ENCODE measurements around the gene CFD.
A peak's percentile ranks its signal among the peaks of the same experiment; 100 is the strongest.

CFD gene

GRCh38 chr19:892243-892893, 32.9 kb downstream of the CFD start:
- no peak for DNase-seq

DNA sequence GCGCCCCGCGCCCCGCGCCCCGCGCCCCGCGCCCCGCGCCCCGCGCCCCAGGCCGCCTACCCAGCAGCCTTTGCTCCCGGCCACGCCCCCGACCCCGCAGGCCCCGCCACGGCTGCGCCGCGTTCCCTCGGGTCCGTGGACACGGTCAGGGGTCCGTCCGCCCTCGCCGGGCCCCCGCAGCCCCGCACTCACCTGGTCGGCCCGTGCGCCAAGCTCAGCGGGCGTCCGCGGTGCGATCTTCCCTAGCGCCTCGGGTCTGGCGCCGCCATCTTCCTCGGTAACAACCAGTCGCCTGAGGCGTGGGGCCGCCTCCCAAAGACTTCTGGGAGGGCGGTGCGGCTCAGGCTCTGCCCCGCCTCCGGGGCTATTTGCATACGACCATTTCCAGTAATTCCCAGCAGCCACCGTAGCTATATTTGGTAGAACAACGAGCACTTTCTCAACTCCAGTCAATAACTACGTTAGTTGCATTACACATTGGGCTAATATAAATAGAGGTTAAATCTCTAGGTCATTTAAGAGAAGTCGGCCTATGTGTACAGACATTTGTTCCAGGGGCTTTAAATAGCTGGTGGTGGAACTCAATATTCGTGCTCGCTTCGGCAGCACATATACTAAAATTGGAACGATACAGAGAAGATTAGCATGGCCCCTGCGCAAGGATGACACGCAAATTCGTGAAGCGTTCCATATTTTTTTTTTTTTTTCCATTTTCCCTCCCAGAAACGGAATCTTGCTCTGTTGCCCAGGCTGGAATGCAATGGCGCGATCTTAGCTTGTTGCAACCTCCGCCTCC, 33.6 kb downstream of the CFD start, which contains the start of the genes MED16 and RNU6-9:
Gene MED16, minus strand, starts transcription at position 294 of the 796 bp plus-strand sequence. CDS start 2,056 bp downstream, outside the sequence.
Gene RNU6-9, plus strand, starts transcription at position 591 of the 796 bp plus-strand sequence.
- DNase-seq: peak; percentile 85

DNA sequence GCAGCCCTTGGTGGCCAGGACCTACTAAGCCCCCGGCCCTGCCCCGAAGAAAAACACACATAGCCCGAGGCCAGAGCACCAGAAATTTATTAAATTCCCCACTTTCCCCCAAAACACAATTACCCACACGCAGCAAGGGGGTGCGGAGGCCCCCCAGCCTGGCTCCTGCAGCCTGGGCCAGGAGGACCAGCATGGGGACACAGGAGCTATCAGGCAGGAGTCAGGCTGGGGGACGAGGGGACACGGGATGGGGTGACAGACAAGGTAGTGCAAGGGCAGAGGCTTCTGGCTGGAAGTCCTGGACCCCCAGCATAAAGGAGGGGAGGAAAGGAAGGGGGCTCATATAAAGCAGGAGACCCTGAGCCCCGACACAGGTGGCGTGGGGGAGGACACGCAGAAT, 37.0 kb downstream of the CFD start:
- DNase-seq: no peak

DNA sequence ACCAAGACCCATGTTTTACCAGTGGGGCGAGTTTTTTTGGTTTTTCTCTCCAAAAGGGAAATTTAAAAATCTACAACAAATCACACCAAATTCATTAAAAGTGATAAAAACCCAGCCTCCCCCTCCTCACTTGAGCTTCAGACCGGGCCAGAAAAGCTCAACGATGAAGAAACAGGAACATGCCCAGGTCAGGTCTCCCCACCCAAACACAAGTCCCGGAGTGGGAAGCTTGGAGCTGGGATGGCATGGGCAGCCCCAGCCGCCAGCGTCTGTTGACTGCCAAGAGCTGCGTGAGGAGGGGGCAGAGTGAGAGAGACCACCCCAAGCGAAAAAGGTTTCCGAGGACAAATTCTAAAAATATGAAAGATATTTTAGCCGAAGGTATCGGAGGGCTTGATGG, 37.5 kb downstream of the CFD start:
- DNase-seq: no peak

- DNase-seq: no peak
Measured at GRCh38 chr19:897442-898039, 38.1 kb downstream of the CFD start.

GRCh38 chr19:898663-899062, 39.2 kb downstream of the CFD start:
- no peak for DNase-seq

DNA sequence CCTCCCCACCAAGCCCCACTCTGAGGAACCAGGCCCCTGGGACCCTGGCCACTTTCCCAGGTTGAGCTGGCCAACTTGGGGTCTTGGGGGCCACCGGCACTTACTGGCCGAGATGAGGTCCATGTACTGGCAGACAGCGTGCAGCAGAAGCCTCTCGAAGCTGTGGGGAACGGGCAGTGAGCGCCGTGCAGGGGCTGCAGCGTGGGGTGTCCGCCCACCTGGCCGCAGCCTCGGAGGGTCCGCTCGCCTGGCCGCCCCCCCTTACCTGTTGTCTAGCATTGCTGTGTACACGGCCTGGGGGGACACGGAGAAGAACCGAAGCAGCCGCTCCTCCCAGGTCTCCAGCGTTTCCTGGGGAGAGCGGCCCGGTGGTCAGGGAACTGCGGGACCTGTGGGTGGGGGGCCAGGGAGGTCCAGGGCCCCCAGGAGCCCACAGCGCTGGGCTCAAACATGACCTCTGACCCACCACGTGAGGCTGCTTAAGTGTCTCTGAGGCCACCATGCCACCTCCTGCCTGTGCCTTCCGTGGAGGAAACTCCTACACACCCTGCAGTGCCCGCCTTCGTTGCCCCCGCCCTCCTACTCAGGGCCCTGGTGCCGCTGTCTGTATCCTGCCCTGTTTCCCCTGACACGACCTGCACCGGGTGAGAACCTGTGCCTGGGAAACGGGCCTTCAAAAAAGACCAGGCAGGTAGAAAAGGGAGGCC, 40.0 kb downstream of the CFD start:
- no peak for DNase-seq

DNA sequence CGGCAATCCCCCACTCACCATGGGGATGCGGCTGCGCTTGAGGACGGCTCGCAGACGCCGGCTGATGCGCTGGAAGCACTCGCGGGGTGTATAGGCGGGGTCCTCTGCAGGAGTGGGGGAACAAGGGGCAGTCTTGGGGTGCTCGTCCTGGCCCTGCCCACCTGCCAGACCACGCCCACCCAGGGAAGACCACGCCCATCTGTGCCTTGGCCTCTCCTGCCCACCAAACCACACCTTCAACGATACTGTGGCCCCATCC, 40.5 kb downstream of the CFD start:
- DNase-seq: no peak

- no peak for DNase-seq
Measured at GRCh38 chr19:900302-901111, 41.0 kb downstream of the CFD start.

DNA sequence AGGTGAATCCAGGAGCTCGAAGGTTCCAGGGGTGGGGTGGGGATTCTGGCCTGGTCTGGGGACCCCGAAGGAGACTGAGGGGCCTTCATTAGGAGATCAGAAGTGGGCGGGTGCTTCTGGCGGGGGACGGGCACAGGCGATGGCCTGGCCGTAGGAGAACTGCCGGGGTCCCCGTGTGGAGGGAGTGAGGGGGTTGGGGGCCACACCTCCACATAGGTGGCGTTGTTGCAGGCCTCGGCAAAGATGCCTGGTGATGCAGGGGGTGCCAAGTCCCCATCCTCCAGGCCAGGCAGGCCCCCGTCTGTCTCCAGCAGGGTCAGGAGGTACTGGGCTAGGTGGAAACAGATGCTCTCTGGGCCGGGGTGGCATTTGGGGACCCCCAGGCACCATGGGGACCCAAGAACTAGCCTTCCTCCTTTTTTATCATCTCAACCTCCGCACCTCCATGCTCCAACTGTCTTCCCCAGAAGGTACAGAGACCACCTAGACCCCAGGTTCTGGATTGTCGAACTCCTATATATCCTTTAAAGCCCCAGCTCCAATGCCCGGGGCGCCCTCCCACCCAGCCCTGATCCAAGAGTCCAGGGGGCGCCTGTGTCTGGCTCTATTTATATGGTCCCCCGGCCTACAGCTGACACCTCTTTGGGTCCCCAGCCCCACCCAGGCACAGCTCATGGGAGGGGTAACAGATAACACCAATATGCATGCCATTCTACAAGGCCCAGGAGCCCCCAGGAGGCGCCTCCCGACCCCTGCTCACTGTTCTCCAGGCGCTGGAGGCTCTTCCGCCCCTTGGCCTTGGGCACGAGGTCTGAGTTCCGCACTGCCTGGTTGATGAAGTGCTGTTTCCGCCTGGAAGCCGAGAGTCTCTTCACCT, 42.0 kb downstream of the CFD start:
- no peak for DNase-seq

DNA sequence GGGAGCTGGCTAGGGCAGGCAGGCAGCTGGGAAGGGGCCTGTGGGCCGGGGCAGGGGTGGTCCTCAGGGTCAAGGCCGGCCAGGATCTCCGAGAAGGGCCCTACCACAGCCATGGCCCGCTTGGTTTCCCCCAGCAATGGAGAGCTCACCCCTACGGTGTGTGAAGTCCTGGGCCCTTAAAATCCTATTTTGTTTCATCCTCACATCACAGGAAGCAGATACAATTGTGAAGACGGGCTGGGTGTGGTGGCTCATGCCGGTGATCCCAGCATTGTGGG, 42.6 kb downstream of the CFD start:
- DNase-seq: no peak

GRCh38 chr19:902446-903226, 43.2 kb downstream of the CFD start:
- DNase-seq: no peak

DNA sequence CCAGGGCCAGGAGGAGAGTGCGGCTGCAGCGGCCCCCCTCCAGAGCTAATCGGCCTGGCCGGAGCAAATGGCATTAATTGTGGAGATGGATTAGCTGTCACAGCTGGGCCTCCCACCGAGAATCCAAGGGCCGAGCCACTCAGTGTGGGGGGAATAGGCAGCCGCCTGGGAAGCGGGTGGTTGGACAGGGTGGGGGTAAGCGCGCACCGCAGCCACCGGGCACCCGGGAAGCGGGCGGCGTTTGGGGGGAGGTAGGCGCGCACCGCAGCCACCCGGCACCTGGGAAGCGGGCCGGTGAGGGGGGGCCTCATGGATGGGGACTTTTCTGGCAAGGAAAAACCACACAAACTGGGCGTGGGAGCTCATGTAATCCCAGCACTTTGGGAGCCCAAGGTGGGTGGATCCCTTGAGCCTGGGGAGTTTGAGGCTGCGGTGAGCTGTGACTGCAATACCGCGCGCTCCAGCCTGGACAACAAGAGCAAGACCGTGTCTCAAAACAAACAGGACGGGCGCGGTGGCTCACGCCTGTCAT, 43.9 kb downstream of the CFD start:
- no peak for DNase-seq

DNA sequence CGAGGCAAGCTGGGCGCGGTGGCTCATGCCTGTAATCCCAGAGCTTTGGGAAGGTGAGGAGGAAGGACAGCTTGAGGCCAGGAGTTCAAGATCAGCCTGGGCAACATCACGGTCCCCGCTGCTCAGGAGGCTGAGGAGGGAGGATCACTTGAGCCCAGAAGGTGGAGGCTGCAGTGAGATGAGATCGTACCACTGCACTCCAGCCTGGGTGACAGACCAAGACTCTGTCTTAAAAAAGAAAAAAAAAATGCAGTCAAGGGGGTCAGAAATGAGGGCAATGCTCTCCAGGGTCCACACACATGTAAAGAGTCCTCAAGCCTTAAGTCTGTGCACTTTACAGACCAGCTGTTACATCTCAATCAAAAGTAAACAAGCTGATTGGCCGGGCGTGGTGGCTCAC, 45.1 kb downstream of the CFD start:
- DNase-seq: no peak

GRCh38 chr19:906480-906879, 47.0 kb downstream of the CFD start:
- DNase-seq: no peak

DNA sequence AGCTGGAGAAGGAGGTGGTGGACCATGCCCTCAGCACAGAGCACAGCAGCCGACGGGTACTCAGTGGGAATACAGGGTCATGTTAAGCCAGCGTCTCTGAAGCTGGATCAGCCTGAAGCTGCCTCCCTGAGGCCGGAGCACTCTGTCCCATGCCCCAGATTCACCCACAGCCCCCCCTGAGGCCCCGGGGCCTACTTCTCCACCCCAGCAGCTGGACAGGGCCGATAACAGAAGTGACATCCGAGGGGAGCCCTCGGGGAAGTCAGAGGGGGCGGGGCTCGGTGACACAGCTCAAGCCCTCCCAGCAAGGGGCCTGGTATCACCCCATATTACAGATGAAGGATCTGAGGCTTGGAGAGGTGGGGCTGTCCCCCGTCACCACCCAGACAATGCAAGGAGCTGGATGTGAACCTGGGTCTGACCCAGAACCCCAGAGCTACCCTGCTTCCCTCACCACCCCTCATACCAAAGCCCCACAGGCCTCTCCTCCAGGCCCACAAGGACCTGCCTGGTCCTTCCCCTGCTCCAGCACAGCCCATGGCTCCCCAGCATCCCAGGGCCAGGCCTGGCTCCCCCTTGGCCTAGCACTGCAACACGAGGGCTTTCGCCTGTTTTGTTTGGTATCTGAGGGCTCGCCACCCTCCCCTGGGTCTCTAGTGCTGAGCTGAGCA, 47.9 kb downstream of the CFD start:
- DNase-seq: peak; percentile 51

DNA sequence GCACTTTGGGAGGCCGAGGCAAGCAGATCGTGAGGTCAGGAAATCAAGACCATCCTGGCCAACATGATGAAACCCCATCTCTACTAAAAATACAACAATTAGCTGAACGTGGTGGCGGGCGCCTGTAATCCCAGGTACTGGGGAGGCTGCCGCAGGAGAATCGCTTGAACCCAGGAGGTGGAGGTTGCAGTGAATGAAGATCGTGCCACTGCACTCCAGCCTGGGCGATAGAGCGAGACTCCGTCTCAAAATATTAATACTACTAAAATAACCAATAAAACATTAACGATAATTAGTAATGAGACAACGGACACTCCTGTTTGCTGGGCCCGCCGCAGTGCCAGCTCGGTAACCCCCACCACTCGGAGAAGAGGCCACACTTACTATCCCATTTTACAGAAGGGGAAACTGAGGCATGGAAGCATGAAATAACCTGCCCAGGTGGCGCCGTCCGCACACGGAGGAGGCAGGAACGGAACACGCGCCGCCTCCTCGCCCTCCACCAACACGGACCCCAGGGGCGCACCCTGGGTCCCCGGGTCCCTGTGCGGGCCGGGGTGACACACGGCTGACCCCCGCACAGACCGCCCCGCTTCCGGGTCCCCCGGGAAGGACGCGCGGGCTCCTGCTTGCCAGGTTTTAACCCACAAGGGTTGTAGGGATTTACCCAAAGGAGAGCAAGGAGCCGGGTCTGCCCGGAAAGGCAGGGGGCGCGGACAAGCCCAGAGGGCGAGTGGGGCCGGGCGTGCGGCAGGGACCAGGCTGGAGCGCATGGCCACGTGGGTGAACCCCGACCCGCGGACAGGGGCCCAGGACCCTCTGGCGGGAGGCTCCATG, 52.0 kb downstream of the CFD start:
- DNase-seq: no peak

DNA sequence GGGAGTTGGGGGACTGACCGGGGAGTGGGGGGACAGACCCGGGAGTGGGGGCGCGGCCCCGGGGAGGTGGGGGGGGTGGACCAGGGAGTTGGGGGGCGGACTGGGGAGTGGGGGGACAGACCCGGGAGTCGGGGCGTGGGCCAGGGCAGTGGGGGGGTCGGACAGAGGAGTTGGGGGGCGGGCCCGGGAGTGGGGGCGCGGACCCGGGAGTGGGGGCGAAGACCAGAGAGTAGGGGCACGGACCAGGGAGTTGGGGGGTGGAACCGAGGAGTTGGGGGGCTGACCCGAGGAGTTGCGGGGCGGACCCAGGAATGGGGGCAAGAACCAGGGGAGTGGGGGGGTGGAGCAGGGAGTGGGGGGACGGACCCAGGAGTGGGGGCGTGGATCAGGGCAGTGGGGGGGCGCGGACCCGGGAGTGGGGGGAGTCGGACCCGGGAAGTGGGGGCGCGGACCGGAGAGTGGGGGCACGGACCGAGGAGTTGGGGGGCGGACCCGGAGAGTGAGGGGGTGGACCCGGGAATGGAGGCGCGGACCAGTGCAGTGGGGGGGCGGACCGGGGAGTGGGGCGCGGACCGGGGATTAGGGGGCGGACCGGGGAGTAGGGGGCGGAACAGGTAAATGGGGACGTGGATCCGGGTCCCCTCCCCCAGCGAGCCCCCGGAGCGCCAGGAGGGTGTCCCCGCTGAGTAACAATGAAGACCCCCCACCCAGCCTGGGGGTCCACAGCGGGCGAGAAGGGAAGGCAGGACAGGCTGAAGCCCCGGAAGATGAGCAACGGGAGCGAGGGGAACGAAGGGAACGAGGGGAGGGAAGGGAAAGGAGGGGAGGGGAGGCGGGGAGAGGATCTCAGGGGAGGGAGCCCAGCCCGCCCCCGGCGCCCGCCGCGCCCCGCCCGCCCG, 53.0 kb downstream of the CFD start:
- no peak for DNase-seq
